CD4-positive, alpha-beta T cell treated with Interferon gamma for 1 hour (primary cell): ENCODE measurements around the gene MACROD2.
"Not testable (repeated sequence)": the region's sequence is repeated elsewhere in the genome, so short reads cannot be mapped to it uniquely, and the experiment has no call there.

ENCODE experiments used
- DNase-seq: peaks from one replicate; pipeline ENCODE4 v3.0.0-alpha.2; 2020

MACROD2 gene

DNA sequence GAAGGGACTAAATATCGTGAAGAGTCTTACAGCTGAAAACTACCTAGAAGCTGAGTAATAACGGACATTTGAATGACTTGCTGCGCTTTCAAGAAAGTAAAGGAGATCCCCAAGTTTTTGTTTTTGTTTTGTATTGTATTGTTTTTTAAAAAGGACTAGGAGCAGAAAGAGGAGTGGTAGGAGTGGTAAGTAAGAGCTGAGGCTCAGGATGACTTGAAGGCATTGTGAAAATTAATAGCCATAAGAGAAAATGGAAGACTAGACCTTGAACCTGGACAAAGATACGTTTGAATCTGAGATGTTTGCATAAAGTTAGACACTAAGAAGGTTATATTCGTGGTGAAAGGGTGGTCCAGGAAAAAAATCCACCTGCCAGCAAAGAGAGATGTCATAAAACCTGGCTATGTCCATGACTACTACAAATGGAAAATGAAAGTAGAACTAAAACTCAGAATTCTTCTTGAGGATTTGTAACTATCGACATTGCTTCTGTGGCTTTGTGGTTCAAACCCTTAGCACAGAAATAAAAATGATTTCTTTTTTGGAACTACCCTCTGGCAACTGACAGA, 1166.8 kb downstream of the MACROD2 start:
- no peak for DNase-seq

DNA sequence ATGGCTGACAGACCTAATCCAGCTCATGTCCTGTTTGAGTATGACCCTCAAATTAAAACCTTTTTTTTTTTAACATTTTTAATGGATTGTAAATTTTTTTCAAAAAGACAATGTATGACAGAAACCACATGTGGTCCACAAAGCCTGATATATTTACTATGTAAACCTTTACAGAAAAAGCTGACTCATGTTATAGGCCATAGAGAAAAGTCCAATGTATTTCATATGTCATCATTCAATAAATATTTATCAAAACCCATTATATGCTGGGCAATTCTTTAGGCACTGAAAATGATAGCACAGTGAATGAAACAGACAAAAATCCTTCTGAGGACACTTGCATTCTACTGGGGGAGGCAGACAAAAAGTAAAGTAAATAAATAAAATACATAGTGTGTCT, 1168.3 kb downstream of the MACROD2 start:
- no peak for DNase-seq

DNA sequence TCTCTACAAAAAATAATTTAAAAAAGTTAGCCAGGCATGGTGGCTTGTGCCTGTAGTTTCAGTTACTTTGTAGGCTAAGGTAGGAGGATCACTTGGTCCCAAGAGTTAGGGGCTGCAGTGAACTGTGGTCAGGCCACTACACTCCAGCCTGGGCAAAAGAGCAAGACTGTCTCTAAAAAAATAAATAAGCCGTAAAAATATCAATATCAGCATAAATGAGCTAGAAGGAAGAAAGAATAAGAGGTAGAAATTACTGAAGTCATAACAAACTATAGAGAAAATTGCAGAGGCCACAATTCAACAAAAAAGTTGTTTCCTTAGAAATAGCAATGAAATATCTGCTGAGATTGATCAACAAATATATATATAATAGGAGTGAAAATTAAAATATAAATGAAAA, 1169.4 kb downstream of the MACROD2 start:
- no peak for DNase-seq

DNA sequence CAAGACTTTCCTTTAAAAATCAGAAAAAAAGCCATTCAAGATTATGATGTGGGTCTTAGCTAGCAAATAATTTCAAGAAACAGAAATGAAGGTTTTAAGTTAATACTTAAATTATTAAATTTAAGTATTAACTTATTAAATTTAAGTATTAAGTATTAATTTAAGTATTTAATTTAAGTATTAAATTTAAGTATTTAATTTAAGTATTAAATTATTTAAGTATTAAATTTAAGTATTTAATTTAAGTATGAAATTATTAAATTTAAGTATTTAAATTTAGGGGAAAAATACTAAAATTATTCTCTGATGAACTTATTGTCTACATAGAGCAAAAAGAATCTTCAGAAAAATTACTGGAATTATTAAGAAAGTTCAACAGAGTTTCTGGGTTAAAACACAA, 1171.4 kb downstream of the MACROD2 start:
- DNase-seq = no peak

DNA sequence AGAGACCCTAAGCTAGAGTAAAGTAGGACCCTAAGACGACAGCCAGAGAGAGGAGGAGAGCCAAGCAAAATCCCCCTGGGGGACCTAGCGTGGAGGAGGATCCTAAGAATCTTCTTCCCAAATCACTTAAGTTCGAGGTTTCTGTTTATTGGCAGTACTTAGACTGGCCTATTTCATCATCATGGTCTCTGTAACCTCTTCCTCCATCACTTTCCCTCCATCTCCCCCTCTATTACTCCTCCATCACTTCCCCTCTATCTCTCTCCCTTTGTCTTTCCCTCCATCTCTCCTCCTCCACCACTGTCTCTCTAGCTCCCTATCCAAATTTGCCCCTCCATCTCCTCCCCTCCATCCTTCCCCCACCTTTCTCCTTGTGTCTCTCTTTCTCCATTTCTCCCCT, 1175.7 kb downstream of the MACROD2 start:
- DNase-seq = no peak

DNA sequence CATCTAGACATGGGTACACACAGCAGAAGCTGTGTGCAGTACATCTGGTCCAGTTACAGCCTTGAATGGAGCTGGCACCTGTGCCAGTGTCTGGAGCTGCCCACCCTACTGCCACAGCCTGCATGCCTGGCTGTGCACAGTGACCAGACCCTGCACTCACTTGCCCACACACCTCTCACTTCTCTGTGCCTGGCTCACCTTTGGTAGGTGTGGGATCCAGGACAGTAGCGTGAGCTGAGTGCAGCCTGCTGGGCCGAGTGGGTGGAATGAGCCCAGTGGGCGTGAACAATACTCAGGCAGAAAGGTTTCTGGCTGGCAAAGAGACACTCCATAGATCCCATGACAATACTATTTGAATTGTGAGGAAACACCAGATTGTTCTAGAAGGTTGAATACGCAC, 1181.6 kb downstream of the MACROD2 start:
- DNase-seq = no peak

DNA sequence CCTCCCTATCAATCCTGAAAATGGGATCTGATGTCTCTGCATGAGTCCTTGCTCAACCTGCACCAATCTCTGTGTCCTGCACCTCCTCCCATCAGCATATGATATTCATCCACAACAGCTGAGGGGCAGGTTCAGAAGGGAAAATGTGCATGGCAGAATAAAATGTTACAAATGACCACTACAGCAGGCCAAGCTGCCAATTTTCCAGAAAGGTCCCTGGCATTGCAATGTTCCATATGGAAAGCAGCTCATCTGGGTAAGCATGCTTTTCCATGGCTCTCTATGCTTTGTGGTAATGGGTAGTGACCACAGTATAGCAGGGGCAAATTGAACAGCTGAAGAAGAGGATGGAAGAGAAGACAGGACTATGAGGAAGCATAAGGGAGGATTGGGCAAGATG, 1183.3 kb downstream of the MACROD2 start:
- no peak for DNase-seq

DNA sequence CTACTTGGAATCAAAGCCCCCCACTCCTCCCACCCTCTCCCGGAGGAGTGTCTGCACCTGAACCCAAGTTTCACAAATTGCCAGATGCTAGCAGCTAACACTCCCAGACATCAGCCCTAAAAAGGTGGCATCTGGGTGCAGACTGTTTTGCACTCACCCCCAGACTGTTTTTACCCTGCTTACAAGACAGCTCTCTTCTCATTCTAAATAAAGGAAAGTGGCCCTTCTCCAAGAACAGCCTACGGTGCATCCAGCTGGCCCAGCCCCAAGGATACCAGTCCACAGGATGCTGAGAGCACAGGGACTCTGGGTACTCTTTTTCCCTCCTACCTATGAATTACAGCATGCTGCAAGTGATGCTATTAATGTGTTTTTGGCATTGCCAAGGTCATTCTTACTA, 1184.1 kb downstream of the MACROD2 start:
- DNase-seq = no peak

DNA sequence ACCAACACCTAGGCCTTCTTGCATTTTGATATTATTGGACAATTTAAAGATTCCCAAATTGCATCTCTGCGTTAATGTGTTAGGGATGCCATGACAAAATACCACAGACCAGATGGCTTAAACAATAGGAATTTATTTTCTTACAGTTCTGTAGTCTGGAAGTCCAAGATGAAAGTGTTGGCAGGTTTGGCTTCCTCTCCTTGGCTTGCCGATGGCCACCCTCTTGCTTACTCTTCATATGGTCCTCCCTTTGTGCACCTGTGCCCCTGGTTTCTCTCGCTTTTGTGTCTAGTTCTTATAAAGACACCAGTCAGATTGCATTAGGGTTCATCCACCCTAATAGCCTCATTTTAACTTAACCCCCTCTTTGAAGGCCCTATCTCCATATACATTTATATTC, 1184.5 kb downstream of the MACROD2 start:
- no peak for DNase-seq

DNA sequence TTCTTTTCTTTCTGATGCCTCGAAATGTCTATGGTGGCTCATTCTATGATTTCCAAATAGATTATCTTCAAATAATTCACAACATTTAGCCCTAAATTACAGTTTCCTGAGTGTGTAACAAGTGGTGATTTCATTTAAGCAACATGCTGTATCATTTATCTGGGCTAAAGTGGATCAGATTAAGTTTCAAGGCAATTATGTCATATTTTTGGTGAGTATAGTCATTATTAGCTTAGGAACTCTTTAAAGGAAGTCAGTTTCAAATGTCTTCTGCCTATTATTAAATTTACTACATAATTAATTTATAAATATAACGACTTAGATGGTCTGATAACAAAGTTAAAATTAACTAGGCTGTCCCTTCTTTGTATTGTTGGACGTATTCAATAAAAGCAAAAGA, 1190.0 kb downstream of the MACROD2 start:
- no peak for DNase-seq

DNA sequence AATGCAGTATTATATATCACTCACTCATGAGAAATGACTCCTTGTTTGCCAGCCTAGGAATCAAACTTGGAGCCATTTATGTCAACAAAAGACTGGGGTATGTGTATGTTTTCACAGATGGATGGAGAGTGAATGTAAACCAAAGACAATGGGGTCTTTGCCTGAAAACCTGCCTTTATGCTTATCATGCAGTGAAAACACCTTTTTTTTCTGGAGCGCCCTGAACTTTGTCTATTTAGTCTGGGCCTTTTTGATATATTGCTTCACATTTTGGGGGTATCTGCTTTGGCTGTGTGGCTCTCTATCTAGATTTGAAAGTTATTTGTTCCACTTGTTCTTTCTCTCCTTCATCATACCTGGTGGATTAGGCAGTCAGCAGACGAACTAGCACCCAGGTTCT, 1190.6 kb downstream of the MACROD2 start:
- DNase-seq = no peak

DNA sequence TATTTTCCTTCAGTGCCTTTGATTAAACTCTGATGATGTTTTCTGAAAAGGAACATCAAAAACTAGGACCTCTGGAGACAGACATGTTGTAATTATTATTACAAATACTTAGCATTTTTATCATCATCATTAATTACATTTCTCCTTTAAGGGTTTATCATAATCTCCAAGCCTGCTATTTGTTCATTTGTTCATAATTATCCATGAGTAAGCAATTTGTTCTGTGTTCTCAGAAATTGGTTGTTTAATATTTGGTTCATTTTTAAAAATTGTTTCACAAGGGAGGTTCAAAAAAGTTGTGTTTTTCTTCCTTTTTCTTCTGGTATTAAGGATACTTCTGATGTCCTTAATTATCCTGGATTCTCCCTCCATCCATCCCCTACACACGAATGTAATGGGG, 1192.3 kb downstream of the MACROD2 start:
- DNase-seq = no peak

DNA sequence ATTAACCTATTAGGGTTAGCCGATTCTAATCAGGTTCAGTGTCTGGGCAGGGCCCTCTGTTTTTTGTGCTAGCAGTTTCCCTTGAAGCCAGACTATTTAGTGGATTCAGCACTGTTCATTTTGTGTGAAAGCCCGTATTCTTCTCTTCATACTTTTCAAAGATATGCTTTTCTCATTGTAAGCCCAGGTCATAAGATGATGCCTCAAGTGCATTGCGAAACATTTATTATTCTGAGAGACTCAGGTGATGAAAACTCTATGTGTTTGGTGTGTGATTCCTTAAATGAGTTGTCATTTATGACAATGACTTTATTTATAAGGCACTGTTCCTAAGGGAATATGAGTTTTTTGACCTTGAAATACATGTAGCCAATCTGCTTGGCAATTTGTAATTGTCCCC, 1193.1 kb downstream of the MACROD2 start:
- no peak for DNase-seq

DNA sequence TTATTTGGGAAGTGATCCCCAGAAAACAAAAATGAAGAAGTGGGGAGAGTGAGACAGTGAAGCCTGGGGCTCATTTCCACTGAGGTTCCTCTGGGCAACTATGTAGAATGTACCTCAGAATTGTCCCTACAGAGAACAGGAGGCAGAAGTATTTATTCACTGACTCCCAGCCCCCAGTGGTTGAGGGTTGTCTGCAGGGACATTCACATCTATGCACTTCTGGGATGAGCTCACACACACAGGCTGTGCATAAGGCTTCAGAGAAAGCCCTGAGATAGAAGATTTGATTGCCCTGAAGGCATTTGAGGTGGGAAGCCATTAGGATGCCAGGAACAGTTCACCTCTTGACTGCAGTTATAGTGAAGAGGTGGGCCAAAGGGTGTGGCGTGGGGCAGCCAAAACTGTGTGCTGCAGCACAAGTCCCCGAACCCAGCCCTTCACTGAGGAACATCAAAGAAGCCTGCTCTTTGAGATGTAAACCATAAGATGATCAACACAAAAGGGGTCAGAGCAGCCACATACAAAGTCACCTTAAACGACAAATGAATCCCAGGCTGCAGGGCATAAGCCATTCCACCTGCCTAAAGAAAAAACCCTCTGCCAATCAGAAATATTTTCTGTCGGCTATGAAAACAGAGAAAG, 1195.9 kb downstream of the MACROD2 start:
- no peak for DNase-seq

DNA sequence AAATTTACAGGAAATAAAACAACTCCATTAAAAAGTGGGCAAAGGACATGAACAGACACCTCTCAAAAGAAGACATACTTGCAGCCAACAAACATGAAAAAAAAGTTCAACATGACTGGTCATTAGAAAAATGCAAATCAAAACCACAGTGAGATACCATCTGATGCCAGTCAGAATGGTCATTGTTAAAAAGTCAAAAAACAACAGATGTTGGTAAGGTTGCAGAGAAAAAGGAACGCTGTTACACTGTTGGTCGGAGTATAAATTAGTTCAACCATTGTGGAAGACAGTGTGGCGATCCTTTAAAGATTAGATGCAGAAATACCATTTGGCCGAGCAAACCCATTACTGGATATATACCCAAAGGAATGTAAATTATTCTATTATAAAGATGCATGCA, 1200.1 kb downstream of the MACROD2 start:
- no peak for DNase-seq

DNA sequence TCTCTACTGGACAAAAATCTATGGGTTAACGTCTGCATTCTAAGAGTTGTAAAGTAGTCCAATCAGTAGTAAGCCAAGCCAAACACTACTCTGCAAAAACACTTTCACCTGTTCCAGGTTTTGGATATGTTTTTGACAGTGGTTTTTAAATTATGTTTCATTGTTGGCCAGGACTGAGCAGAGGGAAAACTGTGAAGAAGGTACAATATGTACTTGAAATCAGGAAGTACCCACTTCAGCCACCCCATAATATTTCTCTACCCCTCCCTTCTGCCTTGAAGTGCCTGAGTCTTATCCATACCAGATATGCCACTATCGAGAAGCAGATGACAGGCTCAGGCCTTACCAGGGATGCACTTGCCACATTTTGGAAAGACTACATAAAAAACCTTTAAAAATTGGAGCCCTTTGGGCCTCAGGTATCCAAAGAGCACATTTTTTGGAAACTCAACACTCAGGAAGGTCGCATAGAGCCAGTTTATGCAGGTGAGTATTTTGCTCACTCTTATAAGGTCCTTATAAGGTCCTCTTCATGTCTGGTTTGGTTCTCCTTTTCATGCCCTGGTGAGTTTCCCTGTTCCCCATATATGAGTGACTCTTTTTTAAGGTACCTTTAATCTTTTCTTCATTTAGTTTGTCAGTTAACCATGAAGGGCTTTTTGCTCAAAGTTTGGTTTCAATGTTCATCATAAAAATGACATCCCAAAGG, 1201.4 kb downstream of the MACROD2 start:
- no peak for DNase-seq

DNA sequence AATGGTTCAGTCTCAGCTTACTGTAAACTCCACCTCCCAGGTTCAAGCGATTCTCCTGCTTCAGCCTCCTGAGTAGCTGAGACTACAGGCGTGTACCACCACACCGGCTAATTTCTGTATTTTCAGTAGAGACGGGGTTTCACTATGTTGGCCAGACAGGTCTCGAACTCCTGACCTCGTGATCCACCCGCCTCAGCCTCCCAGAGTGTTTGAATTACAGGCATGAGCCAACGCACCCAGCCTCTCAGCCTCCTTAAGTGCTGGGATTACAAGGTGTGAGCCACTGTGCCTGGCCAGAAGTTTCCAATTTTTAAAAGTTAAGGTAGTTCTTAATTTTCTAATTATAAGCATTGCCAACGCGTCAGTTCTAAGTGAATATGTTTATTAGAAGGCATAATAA, 1202.7 kb downstream of the MACROD2 start:
- not testable (repeated sequence) for DNase-seq

DNA sequence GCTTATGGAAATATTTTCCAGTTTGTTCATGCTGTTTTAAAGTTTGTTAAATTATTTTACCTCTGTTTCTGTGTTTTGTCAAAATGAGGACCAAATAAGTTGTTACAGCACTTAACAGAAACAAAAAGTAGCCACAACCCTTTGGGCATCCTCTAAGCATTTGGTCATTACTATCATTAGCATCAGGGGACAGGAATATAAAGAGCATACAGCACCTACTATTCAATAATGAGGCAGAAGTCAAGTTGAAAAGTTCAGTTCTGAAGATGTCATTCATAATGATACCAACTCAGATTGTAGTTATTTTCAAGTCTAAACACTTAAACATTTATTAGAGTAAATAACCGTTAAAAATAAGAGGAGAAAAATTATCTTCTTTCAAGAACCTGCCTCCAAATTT, 1204.4 kb downstream of the MACROD2 start:
- no peak for DNase-seq

DNA sequence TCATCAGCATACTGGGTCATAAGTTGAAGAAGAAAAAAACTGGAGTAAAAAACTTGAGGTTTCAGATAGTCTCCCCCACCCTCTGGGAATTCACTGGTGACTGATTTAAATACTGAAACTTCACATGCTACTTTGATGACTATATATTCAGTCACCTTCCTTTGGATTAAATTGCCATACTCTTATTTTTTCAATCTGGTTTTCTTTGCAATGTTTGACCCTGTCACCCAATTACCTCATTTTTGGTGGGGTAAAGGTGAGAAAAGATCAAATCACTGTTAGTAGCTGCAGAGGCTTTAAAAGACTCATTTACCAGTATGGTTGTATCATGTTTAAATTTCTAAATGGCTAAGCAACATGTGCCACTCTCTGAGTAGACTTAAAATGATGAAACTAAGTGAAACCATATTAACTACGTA, 1204.8 kb downstream of the MACROD2 start:
- no peak for DNase-seq

DNA sequence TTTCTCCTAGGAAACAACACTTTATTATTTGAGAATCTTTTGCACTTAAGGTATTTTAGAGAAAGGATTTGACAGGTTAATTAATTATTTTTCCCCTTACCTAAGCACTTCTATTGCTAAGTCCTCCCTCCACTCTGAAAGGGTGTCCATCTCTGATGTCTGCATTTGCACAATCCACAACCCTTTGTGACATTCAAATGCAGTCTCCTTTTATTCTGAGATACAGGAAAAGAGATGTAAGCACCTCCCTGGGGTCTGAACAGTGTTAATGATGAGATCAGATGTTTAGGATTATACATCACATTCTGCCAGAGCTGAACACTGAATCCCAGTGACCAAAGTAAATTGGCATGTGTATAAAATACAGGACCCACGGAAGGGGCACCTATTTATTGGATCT, 1206.3 kb downstream of the MACROD2 start:
- no peak for DNase-seq

DNA sequence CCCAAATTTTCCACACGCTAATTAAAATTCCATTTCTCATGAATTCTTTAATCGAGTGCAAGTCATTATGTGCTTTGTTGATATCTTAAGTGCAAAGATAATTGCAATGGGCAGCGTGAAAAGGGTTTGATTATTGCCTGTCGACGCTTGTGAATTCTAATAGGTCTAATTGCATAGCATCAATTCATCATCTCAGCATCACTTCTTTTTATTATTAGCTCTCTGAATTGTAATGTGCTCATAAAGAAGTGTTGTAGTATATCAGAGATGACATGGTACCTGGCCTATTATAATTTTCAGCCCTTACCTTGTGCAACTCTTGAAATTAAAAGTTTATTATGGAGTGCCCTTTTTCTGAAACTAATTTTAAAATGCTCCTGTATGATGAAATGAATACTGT, 1208.9 kb downstream of the MACROD2 start:
- DNase-seq = no peak

DNA sequence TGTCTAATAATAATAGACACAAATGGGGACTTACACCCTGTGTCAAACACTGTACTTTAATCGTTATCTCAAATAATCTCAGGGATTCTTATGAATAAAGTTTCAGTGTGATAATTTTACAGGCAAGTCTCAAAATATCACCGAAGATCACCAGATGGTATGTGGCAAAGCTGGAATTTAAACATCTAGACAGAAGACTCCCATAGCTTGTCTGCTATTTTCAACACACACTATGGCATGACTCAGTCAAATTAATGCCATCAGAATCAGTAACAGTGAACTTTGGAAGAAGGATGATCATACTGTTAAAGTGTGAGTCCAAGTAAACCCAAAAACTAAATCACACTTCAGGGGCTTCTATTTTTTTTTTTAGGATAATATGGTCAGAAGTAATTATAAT, 1209.7 kb downstream of the MACROD2 start:
- no peak for DNase-seq

DNA sequence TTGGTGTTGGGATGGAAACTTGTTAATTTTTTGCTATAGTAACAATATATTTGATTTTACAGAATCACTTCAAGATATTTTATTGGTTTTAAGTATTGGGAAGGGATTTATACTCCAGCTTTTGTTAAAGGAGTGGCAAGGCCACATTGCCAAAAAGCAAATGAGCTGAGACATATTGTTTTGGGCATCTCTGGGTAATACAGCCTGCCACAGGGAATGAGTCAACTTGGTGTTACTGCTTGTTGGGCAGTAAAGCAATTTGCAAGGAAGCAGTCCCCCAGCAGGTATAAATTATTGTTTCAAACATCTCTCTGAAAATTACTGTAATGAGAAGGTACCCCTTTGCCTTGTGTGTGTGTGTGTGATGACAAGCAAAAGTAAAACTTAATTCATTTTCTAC, 1210.4 kb downstream of the MACROD2 start:
- DNase-seq = no peak

DNA sequence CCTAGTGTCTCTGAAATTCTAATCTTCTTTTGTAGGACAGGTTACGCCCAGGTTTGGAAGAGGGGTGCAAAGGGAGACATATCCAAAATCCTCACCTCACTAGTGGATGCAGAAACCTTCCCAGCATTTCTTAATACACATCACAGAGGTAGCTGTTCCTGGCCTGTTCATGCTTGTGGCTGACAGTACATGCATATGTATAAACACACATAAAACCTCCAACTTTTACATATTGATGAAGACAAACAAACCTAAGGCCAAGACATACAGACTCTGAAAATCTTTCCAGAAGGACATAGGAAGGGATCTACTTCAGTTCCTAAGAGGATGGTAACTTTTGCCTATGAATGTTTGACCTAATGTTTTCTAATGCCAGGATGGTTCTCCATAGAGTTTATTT, 1214.2 kb downstream of the MACROD2 start:
- no peak for DNase-seq

DNA sequence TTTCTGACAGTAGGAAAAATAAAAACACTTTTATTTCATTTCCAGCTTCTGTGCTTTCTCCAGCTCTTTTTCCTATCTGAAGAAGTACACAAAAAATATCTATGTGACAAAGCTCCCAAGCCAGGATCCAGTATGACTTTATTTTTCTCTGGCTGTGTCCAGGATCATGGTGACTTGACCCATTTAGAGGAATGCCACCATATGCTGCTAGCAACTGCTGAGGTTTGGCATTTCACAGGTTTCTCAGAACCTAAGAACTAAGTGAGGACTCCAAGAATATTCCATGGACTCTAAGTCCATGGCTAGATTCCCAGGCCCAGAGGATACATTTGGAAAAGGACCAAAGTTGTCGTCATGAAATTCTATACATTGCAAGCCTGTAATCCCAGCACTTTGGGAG, 1218.7 kb downstream of the MACROD2 start:
- no peak for DNase-seq
